GM21447 (cell line): Measurements from ENCODE around the gene STRA6.

ENCODE experiments used
- ATAC-seq: cut with Tn5 transposase; IDR thresholded peaks from one replicate; pipeline ENCODE4 v1.9.1; 2021; ENCODE audit not compliant: unreplicated experiment

Gene STRA6

GRCh38 chr15:74227968-74228722 lies 25.6 kb upstream of the STRA6 start:
- no peak for ATAC-seq

- ATAC-seq = no peak
Observed at GRCh38 chr15:74226761-74227540, 24.4 kb upstream of the STRA6 start.

GRCh38 chr15:74225928-74226327 lies 23.3 kb upstream of the STRA6 start:
- ATAC-seq = no peak

- no peak for ATAC-seq
Observed at GRCh38 chr15:74222240-74223119, 19.9 kb upstream of the STRA6 start.

- ATAC-seq = no peak
Observed at GRCh38 chr15:74221399-74222239, 19.0 kb upstream of the STRA6 start.

GRCh38 chr15:74220475-74221248 lies 18.1 kb upstream of the STRA6 start:
- ATAC-seq = no peak

- no peak for ATAC-seq
Observed at GRCh38 chr15:74217907-74218885, 15.6 kb upstream of the STRA6 start.

- no peak for ATAC-seq
Observed at GRCh38 chr15:74216949-74217348, 14.4 kb upstream of the STRA6 start.

- no peak for ATAC-seq
Observed at GRCh38 chr15:74215958-74216357, 13.4 kb upstream of the STRA6 start.

- no peak for ATAC-seq
Observed at GRCh38 chr15:74214324-74215021, 11.9 kb upstream of the STRA6 start.

GRCh38 chr15:74213858-74214284 lies 11.3 kb upstream of the STRA6 start:
- no peak for ATAC-seq

- no peak for ATAC-seq
Observed at GRCh38 chr15:74212494-74212893, 9.9 kb upstream of the STRA6 start.

- ATAC-seq = no peak
Observed at GRCh38 chr15:74211656-74212055, 9.1 kb upstream of the STRA6 start.

GRCh38 chr15:74210729-74211128 lies 8.1 kb upstream of the STRA6 start:
- ATAC-seq = no peak

GRCh38 chr15:74209997-74210671 lies 7.5 kb upstream of the STRA6 start:
- no peak for ATAC-seq

GRCh38 chr15:74209560-74209958 lies 7.0 kb upstream of the STRA6 start:
- ATAC-seq = no peak

- no peak for ATAC-seq
Observed at GRCh38 chr15:74208901-74209559, 6.4 kb upstream of the STRA6 start.
